Pons (tissue), 1 donor: ENCODE results near the gene KRT5.

Experiments
- DNase-seq: peaks from one replicate; pipeline ENCODE4 v3.0.0-alpha.2; 2016; ENCODE audit warnings: low spot score

Gene KRT5

DNA sequence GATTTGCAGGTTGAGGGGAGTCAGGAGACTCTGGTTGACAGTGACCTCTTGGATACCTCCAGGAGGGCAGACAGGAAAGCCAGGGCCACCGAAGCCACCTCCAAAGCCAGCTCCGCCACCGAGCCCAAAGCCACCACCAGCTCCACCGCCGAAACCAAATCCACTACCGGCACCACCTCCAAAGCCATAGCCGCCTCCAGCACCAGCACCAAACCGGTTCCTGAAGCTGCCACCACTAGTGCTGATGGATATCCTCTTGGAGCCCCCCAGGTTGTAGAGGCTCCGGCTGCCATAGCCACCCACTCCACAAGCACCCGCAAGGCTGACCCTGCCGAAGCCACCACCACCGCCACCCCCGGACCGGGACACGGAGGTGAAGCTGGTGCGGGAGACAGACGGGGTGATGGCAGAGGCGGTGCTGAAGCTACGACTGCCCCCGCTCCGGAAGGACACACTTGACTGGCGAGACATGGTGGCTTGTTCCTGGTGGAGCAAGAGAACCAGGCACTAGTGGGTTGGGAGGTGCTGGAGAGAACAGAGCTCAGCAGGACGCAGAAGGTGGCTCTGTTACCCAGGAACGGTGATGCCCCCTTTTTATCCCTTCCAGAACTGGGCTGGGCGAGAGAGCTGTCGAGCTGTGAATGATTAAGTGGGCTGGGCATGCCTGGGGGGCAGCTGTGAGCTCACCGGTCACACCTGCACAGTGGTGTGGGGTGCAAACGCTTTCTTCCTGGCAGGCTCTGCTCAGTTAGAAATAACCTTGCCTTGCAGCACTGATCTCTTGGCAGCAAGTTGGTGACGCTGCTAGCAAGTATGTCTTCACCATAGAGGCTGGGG is at the start of gene KRT5:
TSS of gene KRT5 (minus strand) at position 569 of the 837 bp plus-strand sequence. CDS start at position 471, 98 bp downstream.
- DNase-seq, result no peak

DNA sequence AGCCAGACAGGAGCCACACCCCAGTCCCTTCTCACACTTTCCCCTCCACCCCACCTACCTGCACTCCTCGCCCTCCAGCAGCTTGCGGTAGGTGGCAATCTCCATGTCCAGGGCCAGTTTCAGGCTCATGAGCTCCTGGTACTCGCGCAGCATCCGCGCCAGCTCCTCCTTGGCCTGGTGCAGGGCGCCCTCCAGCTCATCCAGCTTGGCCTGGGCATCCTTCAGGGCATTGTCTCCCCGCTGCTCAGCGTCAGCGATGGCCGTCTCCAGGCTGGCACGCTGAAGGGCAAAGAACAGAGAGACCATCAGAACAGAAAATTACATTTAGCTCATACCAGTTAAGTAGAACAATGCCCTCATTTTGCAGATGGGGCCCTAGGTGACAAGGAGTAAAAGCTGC is 47.9 kb upstream of the KRT5 start:
- peak; percentile 15 for DNase-seq

DNA sequence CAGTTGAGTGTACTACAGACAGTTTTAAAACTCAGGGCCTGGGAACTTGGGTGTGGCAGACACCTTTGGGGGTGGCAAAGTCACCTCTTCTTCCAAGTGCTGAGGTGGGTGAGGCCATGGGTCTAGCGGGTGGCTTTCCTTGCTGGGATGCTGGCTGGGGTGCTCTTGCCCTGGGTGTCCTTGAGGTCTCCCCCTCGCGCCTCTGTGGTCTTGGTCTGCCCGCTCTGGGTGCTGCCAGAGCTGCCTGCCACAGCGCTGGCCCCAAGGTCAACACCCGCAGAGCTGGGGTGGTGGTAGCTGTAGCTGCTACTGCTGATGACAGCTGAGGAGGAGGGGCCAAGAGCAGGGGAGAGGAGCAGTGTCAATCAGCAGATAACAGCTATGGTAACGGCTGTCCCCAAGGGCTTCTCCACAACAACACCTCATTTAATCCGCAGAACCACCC is 46.7 kb upstream of the KRT5 start:
- DNase-seq, result no peak

- no peak for DNase-seq
Observed at GRCh38 chr12:52564582-52564981, 44.4 kb upstream of the KRT5 start.

DNA sequence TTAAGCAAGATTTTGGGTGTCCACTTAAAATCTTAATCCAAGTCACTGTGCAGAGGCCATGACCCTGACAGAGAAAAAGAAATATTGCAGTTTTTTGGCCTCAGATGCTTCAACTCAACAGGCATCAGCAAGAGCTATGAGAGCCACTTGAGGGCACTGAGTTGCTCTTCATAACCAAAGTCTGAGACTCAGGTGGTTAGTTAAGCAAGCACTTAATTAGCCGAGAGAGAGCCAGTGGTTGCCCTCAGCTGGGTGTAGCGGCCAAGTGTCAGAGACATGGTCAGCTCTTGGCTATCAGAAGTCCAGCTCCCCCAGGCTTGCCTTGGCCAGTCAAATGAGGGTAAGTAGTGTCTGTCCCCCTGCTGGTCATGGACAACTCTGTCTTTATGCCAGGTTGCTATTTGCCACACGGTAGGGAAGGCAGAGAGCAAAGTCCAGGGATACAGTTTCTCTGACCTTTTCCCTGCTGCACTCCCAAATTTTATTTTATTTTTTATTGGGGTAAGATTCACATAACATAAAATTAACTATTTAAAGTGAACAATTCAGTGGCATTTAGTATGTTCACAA is 41.8 kb upstream of the KRT5 start:
- DNase-seq, result no peak

GRCh38 chr12:52559979-52560378 is 39.8 kb upstream of the KRT5 start:
- no peak for DNase-seq

- DNase-seq, result no peak
Observed at GRCh38 chr12:52558781-52559445, 38.7 kb upstream of the KRT5 start.

GRCh38 chr12:52557476-52557875 is 37.3 kb upstream of the KRT5 start:
- DNase-seq, result no peak

DNA sequence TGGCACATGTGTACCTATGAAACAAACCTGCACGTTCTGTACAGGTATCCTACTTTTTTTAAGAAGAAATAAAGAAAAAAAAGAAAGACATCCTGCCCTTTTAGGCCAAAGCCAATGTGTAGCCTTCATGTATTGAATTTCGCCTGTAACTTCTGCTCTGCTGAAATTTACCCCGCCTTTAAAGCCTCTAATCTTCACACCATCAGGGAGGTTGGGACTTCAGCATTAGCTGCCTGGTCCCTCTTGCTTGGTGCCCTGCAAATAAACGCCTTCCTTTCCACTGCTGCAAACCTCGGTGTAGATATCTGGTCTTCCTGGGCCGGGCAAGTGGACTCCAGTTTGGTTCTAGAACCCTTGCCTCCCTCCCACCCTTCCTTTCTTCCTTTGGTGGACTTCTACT is 35.4 kb upstream of the KRT5 start:
- DNase-seq, result no peak

- no peak for DNase-seq
Observed at GRCh38 chr12:52552681-52553195, 32.5 kb upstream of the KRT5 start, which contains the start of gene KRT71. TSS of gene KRT71 (minus strand) at chr12:52553145. CDS start at chr12:52553077, 68 bp downstream.

DNA sequence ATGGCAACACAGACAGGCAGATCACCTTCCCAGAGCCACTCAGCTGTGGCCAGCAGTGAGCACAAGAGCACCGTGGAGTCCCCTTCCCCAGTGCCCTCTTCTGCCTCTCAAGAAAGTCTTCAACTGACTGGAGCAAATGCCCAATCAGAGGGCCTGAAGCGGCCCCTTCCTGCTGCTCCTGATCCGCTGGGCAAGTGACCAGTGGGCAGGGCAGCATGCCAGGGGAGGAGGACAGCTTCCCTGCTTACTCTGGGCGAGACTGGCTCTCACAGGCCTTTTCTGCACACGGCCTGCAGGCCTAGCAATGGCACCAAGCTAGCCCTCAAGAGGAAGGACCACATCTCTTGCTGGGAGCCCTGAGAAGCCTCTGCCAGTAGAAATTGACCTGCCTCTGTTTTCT is 31.9 kb upstream of the KRT5 start:
- no peak for DNase-seq

- no peak for DNase-seq
Observed at GRCh38 chr12:52551216-52551865, 31.1 kb upstream of the KRT5 start.

GRCh38 chr12:52546126-52546525 is 25.9 kb upstream of the KRT5 start:
- DNase-seq, result no peak

DNA sequence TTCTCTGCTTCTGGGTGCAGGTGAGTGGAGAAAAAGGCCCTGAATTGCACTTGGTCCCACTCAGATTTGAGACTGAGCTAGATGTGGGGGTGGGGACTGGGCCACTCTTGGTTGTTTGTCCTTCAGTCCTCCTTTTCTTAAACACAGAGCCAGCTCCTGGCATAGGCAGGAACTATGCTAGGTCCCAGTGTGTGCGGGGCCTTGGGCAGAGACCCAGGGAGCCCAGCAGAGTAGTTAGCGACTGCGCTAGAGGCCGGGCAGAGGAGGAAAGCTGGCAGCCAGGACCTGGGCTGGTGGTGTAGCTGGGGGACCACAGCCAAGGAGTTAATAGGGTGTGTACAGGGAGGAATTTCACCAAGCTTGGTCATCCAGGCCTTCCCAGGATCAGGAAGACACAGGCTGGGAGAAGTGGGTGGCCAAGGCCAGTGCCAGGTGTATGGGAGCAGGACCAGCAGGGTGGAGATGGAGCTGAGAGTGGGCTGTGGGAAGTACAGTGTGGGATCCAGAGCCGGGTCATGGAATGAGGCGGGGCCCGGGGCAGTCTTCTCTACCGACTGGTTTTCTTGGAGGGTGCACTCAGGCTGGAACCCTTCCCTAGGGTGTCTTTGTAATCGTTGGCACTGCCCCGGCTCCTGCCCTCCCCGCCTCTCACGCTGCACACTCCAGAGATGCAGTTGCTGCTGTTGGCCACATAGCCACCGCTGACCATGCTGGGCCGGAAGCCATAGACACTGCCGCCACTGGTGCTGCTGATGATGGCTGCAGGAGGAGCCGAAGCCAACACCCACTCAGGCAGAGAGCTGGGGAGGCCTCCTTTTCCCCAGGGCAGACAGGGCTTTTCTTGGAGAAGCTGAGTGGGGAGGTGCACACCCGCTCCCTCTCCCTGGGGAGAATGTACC is 24.0 kb upstream of the KRT5 start:
- DNase-seq, result no peak

GRCh38 chr12:52542785-52543318 is 22.7 kb upstream of the KRT5 start:
- DNase-seq, result no peak

DNA sequence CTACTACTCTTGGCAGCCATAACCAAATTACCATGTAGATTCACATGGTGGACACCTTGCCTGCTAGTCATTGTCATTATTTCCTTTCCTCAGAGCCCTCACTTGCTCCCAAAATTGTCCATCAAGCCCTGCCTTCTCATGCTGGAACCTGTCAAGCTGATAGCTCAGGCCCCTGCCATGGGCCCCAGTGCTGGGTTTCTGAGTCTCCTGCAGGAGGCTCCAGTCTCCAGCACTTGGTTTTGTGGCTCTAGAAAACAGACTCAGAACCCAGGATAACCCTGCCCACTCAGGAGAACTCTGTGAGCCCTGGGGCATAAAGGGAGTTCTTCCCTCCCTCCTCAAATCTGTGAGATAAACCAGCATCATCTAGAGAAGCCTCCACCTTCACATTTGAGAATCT is 22.0 kb upstream of the KRT5 start:
- DNase-seq, result no peak

DNA sequence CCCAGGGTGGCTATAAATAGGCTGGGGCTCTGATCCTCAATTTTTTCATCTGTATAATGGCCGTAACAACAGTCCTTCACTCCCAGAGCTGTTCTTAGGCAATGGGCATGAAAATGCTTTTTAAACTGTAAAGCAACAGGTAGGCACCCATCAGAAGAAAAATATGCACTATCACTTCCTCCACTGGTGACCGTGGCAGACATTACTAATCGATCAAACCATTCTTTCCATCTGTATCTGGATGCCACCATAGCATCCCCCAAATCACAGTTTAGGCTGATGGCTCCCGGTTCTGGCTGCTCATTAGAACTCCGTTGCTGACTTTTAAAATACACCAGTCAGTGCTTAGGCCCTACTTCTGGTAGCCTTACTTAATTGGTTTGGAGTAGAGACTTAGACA is 21.5 kb upstream of the KRT5 start:
- DNase-seq, result no peak

DNA sequence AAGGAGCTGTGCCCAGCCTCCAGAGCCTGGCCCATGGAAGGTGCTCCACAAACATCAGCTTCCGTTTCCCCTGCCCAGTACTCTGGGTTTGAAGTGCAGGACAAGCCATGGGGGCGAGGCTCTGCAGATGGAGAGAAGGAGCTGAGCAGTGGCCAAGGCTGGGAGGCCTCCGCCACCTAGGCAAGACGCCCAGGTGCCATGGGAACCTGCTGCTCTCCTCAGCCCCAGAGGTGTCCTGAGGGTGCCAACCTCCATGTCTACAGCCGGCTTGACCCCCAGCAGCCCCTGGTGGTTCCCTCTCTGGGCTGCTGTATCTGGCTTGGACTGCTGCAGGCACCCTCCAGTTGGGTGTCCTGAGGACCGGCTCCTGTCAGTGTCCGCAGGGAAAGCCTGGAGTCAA is 20.3 kb upstream of the KRT5 start:
- no peak for DNase-seq

- no peak for DNase-seq
Observed at GRCh38 chr12:52539821-52540173, 19.6 kb upstream of the KRT5 start.

- no peak for DNase-seq
Observed at GRCh38 chr12:52539083-52539820, 19.1 kb upstream of the KRT5 start.
